Thyroid gland (tissue), 4 donors: ENCODE measurements around the gene NTPCR.

Source experiments
- CTCF ChIP-seq, 6 experiments: fragments of 200-600 bp in 3 of 6; fragments of 450-650 bp in 3 of 6; sonication (generic) in 3 of 6; IDR thresholded peaks; one replicate each; pipeline ENCODE4 v1.5.1; 2016 to 2019; ENCODE audit warnings: antibody characterized with exemption in 6 of 6, mild to moderate bottlenecking in 2 of 6, inconsistent platforms in 1 of 6, moderate library complexity in 1 of 6
- POLR2A ChIP-seq, 2 donors: fragments of 450-650 bp; IDR thresholded peaks; one replicate each; pipeline ENCODE4 v1.6.1; 2017; ENCODE audit warnings: antibody characterized with exemption in 2 of 2, mild to moderate bottlenecking in 2 of 2, moderate library complexity in 1 of 2

- TF ChIP-seq CTCF (IDR thresholded peaks at IDR 0.05): no peak
- no peak for TF ChIP-seq POLR2A (IDR thresholded peaks at IDR 0.05)
Measured at GRCh38 chr1:233024199-233024598, 73.8 kb downstream of the NTPCR start.
